NOMO-1 (cell line): ENCODE data around the gene FADS6.
"Not testable (repeated sequence)": the region's sequence is repeated elsewhere in the genome, so short reads cannot be mapped to it uniquely, and the experiment has no call there.

Experiments used
- DNase-seq, 2 experiments: peaks; one replicate each; lab custom pipeline; 2025; ENCODE audit not compliant: unreplicated experiment in 2 of 2; lab: John Stamatoyannopoulos, UW

Gene FADS6

GRCh38 chr17:74921026-74921681 lies 27.7 kb upstream of the FADS6 start:
- DNase-seq: no peak

GRCh38 chr17:74920642-74921025 lies 27.2 kb upstream of the FADS6 start:
- DNase-seq: no peak

- no peak for DNase-seq
Observed at GRCh38 chr17:74920306-74920620, 26.8 kb upstream of the FADS6 start.

- no peak for DNase-seq
Observed at GRCh38 chr17:74919440-74920305, 26.2 kb upstream of the FADS6 start.

- DNase-seq: no peak
Observed at GRCh38 chr17:74918906-74919305, 25.5 kb upstream of the FADS6 start.

- peak; percentile 43 to 44 for DNase-seq
Observed at GRCh38 chr17:74917430-74917829, 24.0 kb upstream of the FADS6 start.

- no peak for DNase-seq
Observed at GRCh38 chr17:74916851-74917199, 23.4 kb upstream of the FADS6 start.

GRCh38 chr17:74916136-74916850 lies 22.9 kb upstream of the FADS6 start:
- no peak for DNase-seq

- not testable (repeated sequence) for DNase-seq
Observed at GRCh38 chr17:74911423-74911822, 18.0 kb upstream of the FADS6 start.

GRCh38 chr17:74909097-74909496 lies 15.7 kb upstream of the FADS6 start:
- DNase-seq: not testable (repeated sequence)

- no peak for DNase-seq
Observed at GRCh38 chr17:74907012-74907411, 13.6 kb upstream of the FADS6 start.

GRCh38 chr17:74906214-74906793 lies 12.9 kb upstream of the FADS6 start:
- not testable (repeated sequence) for DNase-seq

- DNase-seq: no peak
Observed at GRCh38 chr17:74904687-74905409, 11.4 kb upstream of the FADS6 start.

- no peak for DNase-seq
Observed at GRCh38 chr17:74903671-74904070, 10.2 kb upstream of the FADS6 start.

GRCh38 chr17:74903034-74903433 lies 9.6 kb upstream of the FADS6 start:
- no peak for DNase-seq

GRCh38 chr17:74901353-74902135 lies 8.1 kb upstream of the FADS6 start:
- DNase-seq: no peak

- DNase-seq: no peak
Observed at GRCh38 chr17:74900208-74900607, 6.8 kb upstream of the FADS6 start.

- DNase-seq: no peak
Observed at GRCh38 chr17:74898376-74898946, 5.0 kb upstream of the FADS6 start.

GRCh38 chr17:74893936-74894671 lies 671 bp upstream of the FADS6 start:
- DNase-seq: no peak
